Measurements from ENCODE around the gene FKBP11. TPM values are rescaled to one million over a fixed set of nuclear protein-coding genes. Genes with fewer than 3 reads are reported as not detected.

The FKBP11 gene
- total and polyA plus RNA-seq, 9 donors, result 18.3 to 37.3 (median 22.4) TPM

Other genes with a start within 250 kb of the FKBP11 start
- gene KANSL2, start 243.3 kb downstream of the FKBP11 start, total RNA-seq, result 36.6 TPM
- 10 to 100 TPM; 26.1 to 32.2 (median 29.7) TPM for gene KANSL2, start 243.3 kb downstream of the FKBP11 start, polyA plus RNA-seq (ENCODE audit: insufficient read depth in 1 of 8, insufficient read length in 8 of 8, low replicate concordance in 1 of 8)
- 19.2 TPM for gene CCNT1, start 208.8 kb downstream of the FKBP11 start, total RNA-seq
- 10 to 100 TPM; 13.3 to 19.6 (median 16.1) TPM for gene CCNT1, start 208.8 kb downstream of the FKBP11 start, polyA plus RNA-seq (ENCODE audit: insufficient read depth in 1 of 8, insufficient read length in 8 of 8, low replicate concordance in 1 of 8)
- 25.6 TPM for gene ADCY6, start 136.4 kb downstream of the FKBP11 start, total RNA-seq
- 10 to 100 TPM; 30.3 to 46.0 (median 38.3) TPM for gene ADCY6, start 136.4 kb downstream of the FKBP11 start, polyA plus RNA-seq (ENCODE audit: insufficient read depth in 1 of 8, insufficient read length in 8 of 8, low replicate concordance in 1 of 8)
- 10.6 TPM for gene CACNB3, start 107.0 kb downstream of the FKBP11 start, total RNA-seq
- gene CACNB3, start 107.0 kb downstream of the FKBP11 start, polyA plus RNA-seq (ENCODE audit: insufficient read depth in 1 of 8, insufficient read length in 8 of 8, low replicate concordance in 1 of 8), result 10 to 100 TPM; 15.2 to 30.8 (median 20.2) TPM
- gene DDX23, start 73.3 kb downstream of the FKBP11 start, total RNA-seq, result 58.8 TPM
- gene DDX23, start 73.3 kb downstream of the FKBP11 start, polyA plus RNA-seq (ENCODE audit: insufficient read depth in 1 of 8, insufficient read length in 8 of 8, low replicate concordance in 1 of 8), result 10 to 100 TPM; 52.9 to 75.1 (median 65.1) TPM
- 0.22 TPM for gene RND1, start 59.6 kb downstream of the FKBP11 start, total RNA-seq
- under 1 TPM; 0.23 to 0.74 (median 0.54) TPM for gene RND1, start 59.6 kb downstream of the FKBP11 start, polyA plus RNA-seq (ENCODE audit: insufficient read depth in 1 of 8, insufficient read length in 8 of 8, low replicate concordance in 1 of 8)
- 19.9 TPM for gene ARF3, start 32.0 kb upstream of the FKBP11 start, total RNA-seq
- gene ARF3, start 32.0 kb upstream of the FKBP11 start, polyA plus RNA-seq (ENCODE audit: insufficient read depth in 1 of 8, insufficient read length in 8 of 8, low replicate concordance in 1 of 8), result 10 to 100 TPM; 40.8 to 63.3 (median 51.4) TPM
- gene WNT10B, start 46.2 kb upstream of the FKBP11 start, total RNA-seq, result 1.1 TPM
- 1 to 10 TPM in 7 of 8 donors, under 1 TPM in 1; 0.45 to 3.5 (median 1.2) TPM for gene WNT10B, start 46.2 kb upstream of the FKBP11 start, polyA plus RNA-seq (ENCODE audit: insufficient read depth in 1 of 8, insufficient read length in 8 of 8, low replicate concordance in 1 of 8)
- gene WNT1, start 52.8 kb upstream of the FKBP11 start, total RNA-seq, result not detected
- under 1 TPM in 5 of 8 donors, not detected in 3; 0.14 to 0.21 (median 0.17) TPM for gene WNT1, start 52.8 kb upstream of the FKBP11 start, polyA plus RNA-seq (ENCODE audit: insufficient read depth in 1 of 8, insufficient read length in 8 of 8, low replicate concordance in 1 of 8)
- gene DDN, start 73.9 kb upstream of the FKBP11 start, total RNA-seq, result 19.2 TPM
- 10 to 100 TPM; 10.2 to 30.4 (median 14.2) TPM for gene DDN, start 73.9 kb upstream of the FKBP11 start, polyA plus RNA-seq (ENCODE audit: insufficient read depth in 1 of 8, insufficient read length in 8 of 8, low replicate concordance in 1 of 8)
- 60.3 TPM for gene PRKAG1, start 93.3 kb upstream of the FKBP11 start, total RNA-seq
- gene PRKAG1, start 93.3 kb upstream of the FKBP11 start, polyA plus RNA-seq (ENCODE audit: insufficient read depth in 1 of 8, insufficient read length in 8 of 8, low replicate concordance in 1 of 8), result 10 to 100 TPM; 53.8 to 72.0 (median 61.0) TPM
- gene KMT2D, start 135.3 kb upstream of the FKBP11 start, total RNA-seq, result 25.6 TPM
- 10 to 100 TPM; 31.2 to 58.0 (median 47.0) TPM for gene KMT2D, start 135.3 kb upstream of the FKBP11 start, polyA plus RNA-seq (ENCODE audit: insufficient read depth in 1 of 8, insufficient read length in 8 of 8, low replicate concordance in 1 of 8)
- gene RHEBL1, start 144.5 kb upstream of the FKBP11 start, total RNA-seq, result 1.2 TPM
- gene RHEBL1, start 144.5 kb upstream of the FKBP11 start, polyA plus RNA-seq (ENCODE audit: insufficient read depth in 1 of 8, insufficient read length in 8 of 8, low replicate concordance in 1 of 8), result 1 to 10 TPM; 1.5 to 3.4 (median 1.9) TPM
- 1.1 TPM for gene DHH, start 169.3 kb upstream of the FKBP11 start, total RNA-seq
- 1 to 10 TPM in 5 of 8 donors, under 1 TPM in 3; 0.42 to 3.4 (median 1.2) TPM for gene DHH, start 169.3 kb upstream of the FKBP11 start, polyA plus RNA-seq (ENCODE audit: insufficient read depth in 1 of 8, insufficient read length in 8 of 8, low replicate concordance in 1 of 8)
- gene LMBR1L, start 185.4 kb upstream of the FKBP11 start, total RNA-seq, result 30.2 TPM
- gene LMBR1L, start 185.4 kb upstream of the FKBP11 start, polyA plus RNA-seq (ENCODE audit: insufficient read depth in 1 of 8, insufficient read length in 8 of 8, low replicate concordance in 1 of 8), result 10 to 100 TPM; 33.6 to 53.1 (median 39.9) TPM
- gene TUBA1B, start 205.9 kb upstream of the FKBP11 start, total RNA-seq, result 884 TPM
- gene TUBA1B, start 205.9 kb upstream of the FKBP11 start, polyA plus RNA-seq (ENCODE audit: insufficient read depth in 1 of 8, insufficient read length in 8 of 8, low replicate concordance in 1 of 8), result 1,000 to 10,000 TPM in 7 of 8 donors, 100 to 1,000 TPM in 1; 792 to 1,222 (median 1,110) TPM

All from muscle of leg (tissue), 9 donors.